HepG2 (cell line): Measurements from ENCODE around the gene FBRSL1. TPM values are rescaled to one million over a fixed set of nuclear protein-coding genes. Genes with fewer than 3 reads are reported as not detected.

Source experiments
- ATAC-seq: fragments of 200-7000 bp; cut with Tn5 transposase; 3 replicates; pipeline ENCODE4 v1.9.1; 2020; ENCODE audit warnings: mild to moderate bottlenecking, moderate library complexity
- BruUV-seq: library from RNA; stranded (reverse); fragments of 400-500 nt; replicated peaks from 2 replicates; lab custom pipeline; 2021; lab: Mats Ljungman, UMichigan
- CTCF ChIA-PET: fragments of 300-600 bp; formaldehyde crosslinking; extraction: SDS; loops from one replicate; lab custom pipeline; 2021; ENCODE audit warnings: low total read pairs, inconsistent platforms, low intra/inter-chr PET ratio; lab: Yijun Ruan, JAX
- POLR2A ChIA-PET: fragments of 350-600 bp; sonication (Branson Sonifier 250); formaldehyde crosslinking; loops from one replicate; lab custom pipeline; 2020; ENCODE audit warnings: antibody characterized with exemption, inconsistent platforms; lab: Yijun Ruan, JAX
- DNase-seq: peaks from one replicate; pipeline ENCODE4 v3.0.0-alpha.2; 2015; ENCODE audit warnings: low spot score
- FAIRE-seq: peaks from 3 replicates; lab custom pipeline; 2011; peaks lifted over from hg19 to GRCh38; lab: Jason Lieb, UNC
- H2AFZ ChIP-seq: one replicate; pipeline ENCODE4 v1.6.1; 2011; ENCODE audit warnings: low read length, inconsistent platforms
- H3K27ac ChIP-seq: fragments of 300-600 bp; 3 replicates; pipeline ENCODE4 v1.8.0; 2011; ENCODE audit warnings: mixed run types, mild to moderate bottlenecking, mixed read lengths, low read length, inconsistent platforms; ENCODE audit not compliant: insufficient read depth; ENCODE audit errors: extremely low read length
- H3K27me3 ChIP-seq, 2 experiments: fragments of 200-600 bp in 1 of 2; 2 replicates in 1 of 2; 3 replicates in 1 of 2; pipeline versions ENCODE4 v1.6.0 to v1.8.0; 2011; ENCODE audit warnings: low read length in 2 of 2, mild to moderate bottlenecking in 2 of 2, moderate library complexity in 2 of 2, inconsistent platforms in 1 of 2; ENCODE audit not compliant: insufficient read depth in 2 of 2, control insufficient read depth in 1 of 2
- H3K36me3 ChIP-seq, 2 experiments: fragments of 200-600 bp in 1 of 2; replicated peaks in 1 of 2; 2 replicates in 1 of 2; 3 replicates in 1 of 2; pipeline versions ENCODE4 v1.5.1 to v1.8.0; 2011; ENCODE audit warnings: low read length in 2 of 2, inconsistent platforms in 1 of 2; ENCODE audit not compliant: insufficient read depth in 2 of 2, control insufficient read depth in 1 of 2
- H3K4me1 ChIP-seq: 2 replicates; pipeline ENCODE4 v1.5.1; 2012; ENCODE audit warnings: low read length, inconsistent platforms; ENCODE audit not compliant: insufficient read depth
- H3K4me2 ChIP-seq: 2 replicates; pipeline ENCODE4 v1.6.0; 2011; ENCODE audit warnings: low read depth, low read length, inconsistent platforms
- H3K4me3 ChIP-seq, 3 experiments: fragments of 200-600 bp in 1 of 3; sonication (generic), shearing (Covaris generic) in 1 of 3; replicated peaks in 1 of 3; 2 replicates each; pipeline ENCODE4 v1.5.1; 2011 to 2016; ENCODE audit warnings: low read length in 3 of 3, inconsistent platforms in 2 of 3, low read depth in 2 of 3, mild to moderate bottlenecking in 2 of 3, control low read depth in 1 of 3, mixed read lengths in 1 of 3; ENCODE audit not compliant: insufficient read depth in 1 of 3
- H3K79me2 ChIP-seq: one replicate; pipeline ENCODE4 v1.6.1; 2011; ENCODE audit warnings: low read length, inconsistent platforms; ENCODE audit not compliant: insufficient read depth
- H3K9ac ChIP-seq: 2 replicates; pipeline ENCODE4 v1.6.0; 2011; ENCODE audit warnings: mild to moderate bottlenecking, low read depth, low read length, inconsistent platforms; ENCODE audit not compliant: insufficient read depth
- H3K9me3 ChIP-seq: 2 replicates; pipeline ENCODE4 v1.5.1; 2012; ENCODE audit warnings: mild to moderate bottlenecking, low read length
- H4K20me1 ChIP-seq: 2 replicates; pipeline ENCODE4 v1.6.0; 2011; ENCODE audit warnings: inconsistent platforms, mild to moderate bottlenecking, low read length, moderate library complexity; ENCODE audit not compliant: insufficient read depth
- CEBPB ChIP-seq: IDR thresholded peaks from 2 replicates; pipeline ENCODE4 v1.6.1; 2011; ENCODE audit warnings: low read depth, low read length, improper control_type of control experiment, borderline replicate concordance
- FOXA1 ChIP-seq, 2 experiments: fragments of 450-650 bp in 1 of 2; sonication (generic) in 1 of 2; formaldehyde crosslinking in 1 of 2; IDR thresholded peaks; 2 replicates each; pipeline versions ENCODE4 v1.4.0 to v1.6.1; 2016 to 2020; ENCODE audit warnings: missing genetic modification reagents in 1 of 2
- HIVEP1 ChIP-seq: sonication (generic); formaldehyde crosslinking; IDR thresholded peaks from 2 replicates; pipeline ENCODE4 v1.4.0; 2020; ENCODE audit warnings: mild to moderate bottlenecking, missing genetic modification reagents
- KDM3A ChIP-seq: IDR thresholded peaks from 2 replicates; pipeline ENCODE4 v1.6.1; 2018; ENCODE audit warnings: low read depth, missing compliant biosample characterization
- KLF12 ChIP-seq: sonication (generic); formaldehyde crosslinking; IDR thresholded peaks from 2 replicates; pipeline ENCODE4 v1.4.0; 2020; ENCODE audit warnings: missing genetic modification reagents, borderline replicate concordance
- NFE2L2 ChIP-seq: fragments of 150-350 bp; IDR thresholded peaks from 2 replicates; pipeline ENCODE4 v1.6.1; 2014; ENCODE audit warnings: low read length
- NFYB ChIP-seq: sonication (generic); formaldehyde crosslinking; IDR thresholded peaks from 2 replicates; pipeline ENCODE4 v1.4.0; 2020; ENCODE audit warnings: missing genetic modification reagents
- NR2F1 ChIP-seq, 2 experiments: fragments of 450-650 bp in 1 of 2; formaldehyde crosslinking in 1 of 2; IDR thresholded peaks; 2 replicates each; pipeline versions ENCODE4 v1.5.0 to v1.6.1; 2016 to 2020; ENCODE audit warnings: mild to moderate bottlenecking in 1 of 2, missing compliant biosample characterization in 1 of 2, missing genetic modification reagents in 1 of 2, moderate library complexity in 1 of 2
- REXO4 ChIP-seq: sonication (generic); formaldehyde crosslinking; IDR thresholded peaks from 2 replicates; pipeline ENCODE4 v1.8.0; 2022; ENCODE audit warnings: missing genetic modification reagents, mild to moderate bottlenecking, borderline replicate concordance
- SALL1 ChIP-seq: sonication (generic); formaldehyde crosslinking; IDR thresholded peaks from 2 replicates; pipeline ENCODE4 v1.8.0; 2022; ENCODE audit warnings: mild to moderate bottlenecking, missing genetic modification reagents
- SMAD9 ChIP-seq: sonication (generic); formaldehyde crosslinking; IDR thresholded peaks from 2 replicates; pipeline ENCODE4 v1.5.1; 2020; ENCODE audit warnings: mild to moderate bottlenecking, missing genetic modification reagents
- TCF7 ChIP-seq: sonication (generic); IDR thresholded peaks from 2 replicates; pipeline ENCODE4 v1.6.1; 2016; ENCODE audit warnings: antibody characterized with exemption, low read depth
- THYN1 ChIP-seq: sonication (generic); formaldehyde crosslinking; IDR thresholded peaks from 2 replicates; pipeline ENCODE4 v1.8.1; 2023; ENCODE audit warnings: low read depth, mild to moderate bottlenecking, moderate library complexity, missing genetic modification reagents, borderline replicate concordance
- TOPORS ChIP-seq: sonication (generic); formaldehyde crosslinking; IDR thresholded peaks from 2 replicates; pipeline ENCODE4 v1.8.0; 2023; ENCODE audit warnings: mild to moderate bottlenecking, missing genetic modification reagents
- ZC3H13 ChIP-seq: sonication (generic); formaldehyde crosslinking; IDR thresholded peaks from 2 replicates; pipeline ENCODE4 v1.8.1; 2023; ENCODE audit warnings: mild to moderate bottlenecking, missing genetic modification reagents, moderate library complexity
- ZNF17 ChIP-seq: sonication (generic); formaldehyde crosslinking; IDR thresholded peaks from 2 replicates; pipeline ENCODE4 v1.5.0; 2020; ENCODE audit warnings: mild to moderate bottlenecking, missing genetic modification reagents
- ZNF263 ChIP-seq: sonication (generic); formaldehyde crosslinking; IDR thresholded peaks from 2 replicates; pipeline ENCODE4 v1.4.0; 2020; ENCODE audit warnings: missing genetic modification reagents
- ZNF567 ChIP-seq: sonication (generic); formaldehyde crosslinking; IDR thresholded peaks from 2 replicates; pipeline ENCODE4 v1.8.1; 2023; ENCODE audit warnings: mild to moderate bottlenecking, missing genetic modification reagents, borderline replicate concordance
- WGBS: methylation state at CpG from one replicate; pipeline ENCODE4 v1.1.6; 2017; ENCODE audit warnings: low lambda C conversion rate; 5-methylcytosine and 5-hydroxymethylcytosine counted together
- in situ Hi-C: cut with HindIII; loops from 2 replicates; pipeline ENCODE4 v1.10.0; 2017; ENCODE audit warnings: low pct_unique_long_range_greater_than_20kb; ENCODE audit not compliant: extremely low pct_ligation_motif_present
- intact Hi-C: fragments of 100-400 bp; cut with micrococcal nuclease; formaldehyde crosslinking; loops from one replicate; pipeline ENCODE4 v1.10.0; 2022; ENCODE audit not compliant: unreplicated experiment
- polyA plus RNA-seq, 8 experiments: library from polyadenylated mRNA; depleted of rRNA in 3 of 8; stranded (reverse) in 7 of 8; unstranded in 1 of 8; fragments of >200 nt; fragmentation: Illumina TruSeq in 4 of 8; extraction: Trizol in 4 of 8; gene quantifications; 2 replicates each; pipeline versions ENCODE4 v1.2.1 to v1.2.3, GENCODE V29; 2011 to 2016; ENCODE audit warnings: low read depth in 4 of 8, missing spikeins in 1 of 8, mixed read lengths in 1 of 8; ENCODE audit not compliant: insufficient read depth in 1 of 8
- total RNA-seq, 5 experiments: library from RNA; depleted of rRNA; stranded (reverse); fragments of >200 nt; fragmentation: Illumina TruSeq; extraction: Trizol; gene quantifications; 2 replicates each; pipeline ENCODE4 v1.2.3, GENCODE V29; 2016; ENCODE audit warnings: low read depth in 1 of 5
- TF ChIP-seq, protein P1 (sequence below): conservative IDR thresholded peaks from 2 replicates; pipeline ENCODE4 v1.6.1; 2018; ENCODE audit warnings: missing genetic modification reagents

Gene FBRSL1
- total and polyA plus RNA-seq, 2 of the 13 experiments (the other 11 are each of a cell fraction or from before 2014, with no cell fraction given) = 3.6 to 7.9 TPM

GRCh38 chr12:132479938-132480622, 9.9 kb upstream of the FBRSL1 start:
- no peaks in the 10 kb centered on the region for H3K9me3 ChIP-seq
- no peaks in the 10 kb centered on the region; the same call in 1 of the 2 replicates for H3K4me1 ChIP-seq
- FAIRE-seq = no peak
- no peak for TF ChIP-seq ZNF17 (CRISPR knock-in tag)
- TF ChIP-seq, protein P1, sequence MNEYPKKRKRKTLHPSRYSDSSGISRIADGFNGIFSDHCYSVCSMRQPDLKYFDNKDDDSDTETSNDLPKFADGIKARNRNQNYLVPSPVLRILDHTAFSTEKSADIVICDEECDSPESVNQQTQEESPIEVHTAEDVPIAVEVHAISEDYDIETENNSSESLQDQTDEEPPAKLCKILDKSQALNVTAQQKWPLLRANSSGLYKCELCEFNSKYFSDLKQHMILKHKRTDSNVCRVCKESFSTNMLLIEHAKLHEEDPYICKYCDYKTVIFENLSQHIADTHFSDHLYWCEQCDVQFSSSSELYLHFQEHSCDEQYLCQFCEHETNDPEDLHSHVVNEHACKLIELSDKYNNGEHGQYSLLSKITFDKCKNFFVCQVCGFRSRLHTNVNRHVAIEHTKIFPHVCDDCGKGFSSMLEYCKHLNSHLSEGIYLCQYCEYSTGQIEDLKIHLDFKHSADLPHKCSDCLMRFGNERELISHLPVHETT (CRISPR knock-in tag) = no peak
- no peak for TF ChIP-seq ZNF263 (CRISPR knock-in tag)
- TF ChIP-seq SALL1 = no peak
- TF ChIP-seq THYN1 = no peak
- 56% methylated on average over 34 of the region's 38 CpGs for WGBS
- no peak overlapping the region for H3K9ac ChIP-seq
- DNase-seq = no peak
- POLR2A ChIA-PET = no interaction called here
- intact Hi-C loops = loop anchor here (10.0 kb wide), 1 partner anchor 55 kb away; no protein-coding TSS in a partner anchor
- H4K20me1 ChIP-seq = no peaks in the 10 kb centered on the region
- no peak overlapping the region for H3K4me2 ChIP-seq
- CTCF ChIA-PET = no interaction called here
- no peak overlapping the region for H3K27ac ChIP-seq
- in situ Hi-C loops = no loop called here
- no peaks in the 10 kb centered on the region for H3K79me2 ChIP-seq
- H3K27me3 ChIP-seq = peaks cover 25 to 88% of the 10 kb centered on the region in 2 experiments
- no TSS peak for BruUV-seq
- no peak overlapping the region for H2AFZ ChIP-seq
- no peak for ATAC-seq
- H3K4me3 ChIP-seq = no peak overlapping the region
- no peaks in the 10 kb centered on the region for H3K36me3 ChIP-seq

GRCh38 chr12:132480623-132481132, 9.3 kb upstream of the FBRSL1 start:
- Histone ChIP-seq H3K27me3 (peaks cover 31 to 94% of the 10 kb centered on the region in 2 experiments), H3K27ac (no peak overlapping the region), H3K9ac (no peak overlapping the region), H3K4me2 (no peak overlapping the region), H3K4me1 (no peaks in the 10 kb centered on the region; the same call in 1 of the 2 replicates), H3K36me3 (no peaks in the 10 kb centered on the region), H3K9me3 (no peaks in the 10 kb centered on the region), H3K4me3 (no peak overlapping the region), H2AFZ (no peak overlapping the region), H3K79me2 (no peaks in the 10 kb centered on the region), H4K20me1 (no peaks in the 10 kb centered on the region)
- intact Hi-C loops (no loop called here), in situ Hi-C loops (no loop called here)
- FAIRE-seq = no peak
- POLR2A ChIA-PET = no interaction called here
- CTCF ChIA-PET = no interaction called here
- WGBS = 44% methylated on average over 7 of the region's 14 CpGs
- ATAC-seq = no peak
- DNase-seq = no peak
- BruUV-seq = no TSS peak
- TF ChIP-seq CEBPB = no peak
- no peak for TF ChIP-seq TOPORS (CRISPR knock-in tag)
- TF ChIP-seq ZC3H13 (CRISPR knock-in tag) = no peak
- no peak for TF ChIP-seq KDM3A (CRISPR knock-in tag)
- no peak for TF ChIP-seq NR2F1 (CRISPR knock-in tag; IDR thresholded peaks at IDR 0.05)
- no peak for TF ChIP-seq FOXA1 (IDR thresholded peaks at IDR 0.05)
- TF ChIP-seq FOXA1 (CRISPR knock-in tag; IDR thresholded peaks at IDR 0.05) = no peak
- no peak for TF ChIP-seq NFYB (CRISPR knock-in tag)
- no peak for TF ChIP-seq NFE2L2
- no peak for TF ChIP-seq SMAD9 (CRISPR knock-in tag)
- no peak for TF ChIP-seq REXO4 (CRISPR knock-in tag)
- TF ChIP-seq ZNF567 (CRISPR knock-in tag) = no peak
- no peak for TF ChIP-seq KLF12 (CRISPR knock-in tag)
- TF ChIP-seq HIVEP1 (CRISPR knock-in tag) = no peak
- no peak for TF ChIP-seq TCF7
